Measurements from ENCODE around the gene CYP51A1.
"Not testable (repeated sequence)": the region's sequence is repeated elsewhere in the genome, so short reads cannot be mapped to it uniquely, and the experiment has no call there.

The CYP51A1 gene

GRCh38 chr7:92092210-92092609 is 42.1 kb downstream of the CYP51A1 start:
- peak; percentile 78 for TF ChIP-seq ISL1 (CRISPR knock-in tag; IDR thresholded peaks at IDR 0.05)
- no peak for TF ChIP-seq OSR1 (CRISPR knock-in tag; IDR thresholded peaks at IDR 0.05)
- TF ChIP-seq ZNF70 (CRISPR knock-in tag; IDR thresholded peaks at IDR 0.05), result no peak
- ATAC-seq, result peak; percentile 60; the same call in 2 of the 3 replicates

- TF ChIP-seq ARNTL (CRISPR knock-in tag; IDR thresholded peaks at IDR 0.05; ENCODE audit: borderline replicate concordance, low read depth) (no peak), ZNF8 (CRISPR knock-in tag; IDR thresholded peaks at IDR 0.05) (peak; percentile 96)
- ATAC-seq, result no peak
Measured at GRCh38 chr7:92088266-92088665, 46.0 kb downstream of the CYP51A1 start.

- not testable (repeated sequence) for ATAC-seq
Measured at GRCh38 chr7:92083922-92084321, 50.4 kb downstream of the CYP51A1 start.

- ATAC-seq, result peak; percentile 20; the same call in 1 of the 3 replicates
- TF ChIP-seq ARNTL (CRISPR knock-in tag; IDR thresholded peaks at IDR 0.05; ENCODE audit: borderline replicate concordance, low read depth) (no peak), ISL1 (CRISPR knock-in tag; IDR thresholded peaks at IDR 0.05) (peak; percentile 45; the same call in 1 of the 2 replicates)
- TF ChIP-seq, protein P1, sequence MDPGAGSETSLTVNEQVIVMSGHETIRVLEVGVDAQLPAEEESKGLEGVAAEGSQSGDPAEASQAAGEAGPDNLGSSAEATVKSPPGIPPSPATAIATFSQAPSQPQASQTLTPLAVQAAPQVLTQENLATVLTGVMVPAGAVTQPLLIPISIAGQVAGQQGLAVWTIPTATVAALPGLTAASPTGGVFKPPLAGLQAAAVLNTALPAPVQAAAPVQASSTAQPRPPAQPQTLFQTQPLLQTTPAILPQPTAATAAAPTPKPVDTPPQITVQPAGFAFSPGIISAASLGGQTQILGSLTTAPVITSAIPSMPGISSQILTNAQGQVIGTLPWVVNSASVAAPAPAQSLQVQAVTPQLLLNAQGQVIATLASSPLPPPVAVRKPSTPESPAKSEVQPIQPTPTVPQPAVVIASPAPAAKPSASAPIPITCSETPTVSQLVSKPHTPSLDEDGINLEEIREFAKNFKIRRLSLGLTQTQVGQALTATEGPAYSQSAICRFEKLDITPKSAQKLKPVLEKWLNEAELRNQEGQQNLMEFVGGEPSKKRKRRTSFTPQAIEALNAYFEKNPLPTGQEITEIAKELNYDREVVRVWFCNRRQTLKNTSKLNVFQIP (CRISPR knock-in tag; IDR thresholded peaks at IDR 0.05; ENCODE audit: borderline replicate concordance, low read depth), result no peak
- TF ChIP-seq, protein P2, sequence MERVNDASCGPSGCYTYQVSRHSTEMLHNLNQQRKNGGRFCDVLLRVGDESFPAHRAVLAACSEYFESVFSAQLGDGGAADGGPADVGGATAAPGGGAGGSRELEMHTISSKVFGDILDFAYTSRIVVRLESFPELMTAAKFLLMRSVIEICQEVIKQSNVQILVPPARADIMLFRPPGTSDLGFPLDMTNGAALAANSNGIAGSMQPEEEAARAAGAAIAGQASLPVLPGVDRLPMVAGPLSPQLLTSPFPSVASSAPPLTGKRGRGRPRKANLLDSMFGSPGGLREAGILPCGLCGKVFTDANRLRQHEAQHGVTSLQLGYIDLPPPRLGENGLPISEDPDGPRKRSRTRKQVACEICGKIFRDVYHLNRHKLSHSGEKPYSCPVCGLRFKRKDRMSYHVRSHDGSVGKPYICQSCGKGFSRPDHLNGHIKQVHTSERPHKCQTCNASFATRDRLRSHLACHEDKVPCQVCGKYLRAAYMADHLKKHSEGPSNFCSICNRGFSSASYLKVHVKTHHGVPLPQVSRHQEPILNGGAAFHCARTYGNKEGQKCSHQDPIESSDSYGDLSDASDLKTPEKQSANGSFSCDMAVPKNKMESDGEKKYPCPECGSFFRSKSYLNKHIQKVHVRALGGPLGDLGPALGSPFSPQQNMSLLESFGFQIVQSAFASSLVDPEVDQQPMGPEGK (CRISPR knock-in tag; IDR thresholded peaks at IDR 0.05; ENCODE audit: borderline replicate concordance), result no peak
Measured at GRCh38 chr7:92076509-92076908, 57.8 kb downstream of the CYP51A1 start.

- peak; percentile 48; the same call in 2 of the 3 replicates for ATAC-seq
- TF ChIP-seq, protein P1 (CRISPR knock-in tag; IDR thresholded peaks at IDR 0.05; ENCODE audit: borderline replicate concordance, low read depth), result no peak
- no peak for TF ChIP-seq ZNF8 (CRISPR knock-in tag; IDR thresholded peaks at IDR 0.05)
Measured at GRCh38 chr7:92075455-92076158, 58.7 kb downstream of the CYP51A1 start.

DNA sequence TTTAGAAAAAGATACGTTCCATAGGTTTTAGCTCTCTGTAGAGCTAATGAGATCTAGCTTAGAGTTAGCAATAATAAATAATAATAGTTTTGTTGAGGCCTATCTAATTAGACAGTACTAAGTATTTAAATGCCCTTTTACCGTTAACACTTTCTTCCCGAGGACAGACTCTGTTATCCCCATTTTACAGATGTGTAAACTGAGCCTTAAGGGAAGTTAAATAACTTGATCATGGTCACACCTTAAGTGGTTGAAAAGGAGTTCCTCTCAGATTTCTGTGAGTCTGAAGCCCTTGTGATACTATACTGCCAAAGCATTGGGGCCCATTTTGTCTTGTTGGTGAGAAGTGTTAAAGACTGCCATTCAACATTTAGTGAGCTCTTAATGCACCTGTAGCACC is 61.6 kb downstream of the CYP51A1 start:
- ATAC-seq, result no peak
- TF ChIP-seq ARNTL (CRISPR knock-in tag; IDR thresholded peaks at IDR 0.05; ENCODE audit: borderline replicate concordance, low read depth) (no peak), CREB5 (CRISPR knock-in tag; IDR thresholded peaks at IDR 0.05; ENCODE audit: low read depth) (no peak), ZC3H10 (CRISPR knock-in tag; IDR thresholded peaks at IDR 0.05) (no peak), ZNF70 (CRISPR knock-in tag; IDR thresholded peaks at IDR 0.05) (no peak), ZFP30 (CRISPR knock-in tag; IDR thresholded peaks at IDR 0.05) (no peak), ISL1 (CRISPR knock-in tag; IDR thresholded peaks at IDR 0.05) (no peak), OSR1 (CRISPR knock-in tag; IDR thresholded peaks at IDR 0.05) (no peak), ZNF8 (CRISPR knock-in tag; IDR thresholded peaks at IDR 0.05) (no peak), SNAI2 (CRISPR knock-in tag; IDR thresholded peaks at IDR 0.05) (no peak), GLIS3 (CRISPR knock-in tag; IDR thresholded peaks at IDR 0.05) (no peak), RARB (CRISPR knock-in tag; IDR thresholded peaks at IDR 0.05) (no peak), ZFP3 (CRISPR knock-in tag; IDR thresholded peaks at IDR 0.05) (no peak), ZNF565 (CRISPR knock-in tag; conservative IDR thresholded peaks at IDR 0.05; ENCODE audit: low read depth) (no peak), CSDC2 (CRISPR knock-in tag; IDR thresholded peaks at IDR 0.05) (no peak), PPARA (CRISPR knock-in tag; IDR thresholded peaks at IDR 0.05; ENCODE audit: borderline replicate concordance) (no peak)
- TF ChIP-seq, protein P1 (CRISPR knock-in tag; IDR thresholded peaks at IDR 0.05; ENCODE audit: borderline replicate concordance, low read depth), result no peak
- TF ChIP-seq, protein P2 (CRISPR knock-in tag; IDR thresholded peaks at IDR 0.05; ENCODE audit: borderline replicate concordance), result no peak

All from SK-N-SH treated with all-trans-retinoic acid at 6 μM for 48 hours (cell line).